K562 (cell line): ENCODE results near the gene ZSCAN32. TPM values are rescaled to one million over a fixed set of nuclear protein-coding genes. Genes with fewer than 3 reads are reported as not detected.
A peak's percentile ranks its signal among the peaks of the same experiment; 100 is the strongest.

Experiments
- CUX1 ChIP-seq: fragments of 200-800 bp; sonication (Bioruptor generic); IDR thresholded peaks from 2 replicates; pipeline ENCODE4 v1.6.1; 2016; ENCODE audit warnings: missing genetic modification characterization, missing compliant biosample characterization
- DLX4 ChIP-seq: fragments of 250-450 bp; sonication (Bioruptor Pico); IDR thresholded peaks from 2 replicates; pipeline ENCODE4 v1.6.1; 2021; ENCODE audit warnings: mild to moderate bottlenecking
- EGR1 ChIP-seq: fragments of 450-650 bp; conservative IDR thresholded peaks from 2 replicates; pipeline ENCODE4 v1.6.1; 2017; ENCODE audit warnings: mild to moderate bottlenecking
- EZH2 ChIP-seq: IDR thresholded peaks from 2 replicates; pipeline ENCODE4 v1.6.1; 2012; ENCODE audit warnings: low read depth, mild to moderate bottlenecking, inconsistent platforms, low read length, borderline replicate concordance
- KLF6 ChIP-seq: fragments of 250-450 bp; sonication (Bioruptor Pico); IDR thresholded peaks from 2 replicates; pipeline ENCODE4 v1.4.0; 2020; ENCODE audit warnings: mild to moderate bottlenecking, moderate library complexity, borderline replicate concordance
- MTA1 ChIP-seq: fragments of 450-650 bp; IDR thresholded peaks from 2 replicates; pipeline ENCODE4 v1.6.1; 2017; ENCODE audit warnings: borderline replicate concordance
- NCOA1 ChIP-seq: fragments of 450-650 bp; IDR thresholded peaks from 2 replicates; pipeline ENCODE4 v1.6.1; 2016; ENCODE audit warnings: low read depth
- NR4A1 ChIP-seq, 2 experiments: fragments of 250-450 bp in 1 of 2; fragments of 450-650 bp in 1 of 2; sonication (Bioruptor Pico) in 1 of 2; IDR thresholded peaks; 2 replicates each; pipeline versions ENCODE4 v1.4.0 to v1.6.1; 2016 to 2020; ENCODE audit warnings: mild to moderate bottlenecking in 2 of 2, missing compliant biosample characterization in 1 of 2, missing genetic modification characterization in 1 of 2, moderate library complexity in 1 of 2
- POLR2AphosphoS5 ChIP-seq: IDR thresholded peaks from 2 replicates; pipeline ENCODE4 v1.6.1; 2011; ENCODE audit warnings: mild to moderate bottlenecking, low read depth, low read length, moderate library complexity; ENCODE audit not compliant: control insufficient read depth, insufficient read depth
- ZC3H8 ChIP-seq: fragments of 450-650 bp; IDR thresholded peaks from 2 replicates; pipeline ENCODE4 v1.6.1; 2017
- ZKSCAN8 ChIP-seq: fragments of 200-800 bp; sonication (Bioruptor generic); IDR thresholded peaks from 2 replicates; pipeline ENCODE4 v1.6.1; 2016; ENCODE audit warnings: missing genetic modification characterization, missing compliant biosample characterization
- polyA plus RNA-seq, 8 experiments: library from polyadenylated mRNA; depleted of rRNA in 4 of 8; stranded (reverse) in 5 of 8; unstranded in 3 of 8; fragments of >200 nt; fragmentation: Nextera tagmentation in 2 of 8; fragmentation: Illumina TruSeq in 1 of 8; extraction: Ambion mirVana in 2 of 8; extraction: Trizol in 1 of 8; gene quantifications; 2 replicates each; pipeline versions ENCODE4 v1.2.1 to v1.2.3, GENCODE V29; 2011 to 2014; ENCODE audit warnings: inconsistent platforms in 1 of 8, missing spikeins in 1 of 8
- total RNA-seq, 7 experiments: library from RNA; depleted of rRNA in 6 of 7; stranded (reverse); fragments of >200 nt in 6 of 7; fragmentation: Illumina TruSeq in 2 of 7; extraction: Trizol in 2 of 7; gene quantifications; 2 replicates each; pipeline versions ENCODE4 v1.2.1 to v1.2.3, GENCODE V29; 2011 to 2021; ENCODE audit warnings: low replicate concordance in 1 of 7
- TF ChIP-seq, protein P1 (sequence below): sonication (generic); formaldehyde crosslinking; IDR thresholded peaks from 2 replicates; pipeline ENCODE4 v1.5.0; 2020; ENCODE audit warnings: missing genetic modification reagents
- TF ChIP-seq, protein P2 (sequence below): IDR thresholded peaks from 3 replicates; pipeline ENCODE4 v1.6.1; 2011; ENCODE audit warnings: borderline replicate concordance, mild to moderate bottlenecking; ENCODE audit not compliant: insufficient read length, insufficient read depth
- TF ChIP-seq, protein P3 (sequence below): sonication (generic); formaldehyde crosslinking; IDR thresholded peaks from 2 replicates; pipeline ENCODE4 v1.8.0; 2023; ENCODE audit warnings: mild to moderate bottlenecking, missing genetic modification reagents

ZSCAN32 gene
- total and polyA plus RNA-seq, 9 of the 15 experiments (the other 6 are each of a cell fraction or from before 2014, with no cell fraction given): 16.0 to 29.4 (median 19.2) TPM

DNA sequence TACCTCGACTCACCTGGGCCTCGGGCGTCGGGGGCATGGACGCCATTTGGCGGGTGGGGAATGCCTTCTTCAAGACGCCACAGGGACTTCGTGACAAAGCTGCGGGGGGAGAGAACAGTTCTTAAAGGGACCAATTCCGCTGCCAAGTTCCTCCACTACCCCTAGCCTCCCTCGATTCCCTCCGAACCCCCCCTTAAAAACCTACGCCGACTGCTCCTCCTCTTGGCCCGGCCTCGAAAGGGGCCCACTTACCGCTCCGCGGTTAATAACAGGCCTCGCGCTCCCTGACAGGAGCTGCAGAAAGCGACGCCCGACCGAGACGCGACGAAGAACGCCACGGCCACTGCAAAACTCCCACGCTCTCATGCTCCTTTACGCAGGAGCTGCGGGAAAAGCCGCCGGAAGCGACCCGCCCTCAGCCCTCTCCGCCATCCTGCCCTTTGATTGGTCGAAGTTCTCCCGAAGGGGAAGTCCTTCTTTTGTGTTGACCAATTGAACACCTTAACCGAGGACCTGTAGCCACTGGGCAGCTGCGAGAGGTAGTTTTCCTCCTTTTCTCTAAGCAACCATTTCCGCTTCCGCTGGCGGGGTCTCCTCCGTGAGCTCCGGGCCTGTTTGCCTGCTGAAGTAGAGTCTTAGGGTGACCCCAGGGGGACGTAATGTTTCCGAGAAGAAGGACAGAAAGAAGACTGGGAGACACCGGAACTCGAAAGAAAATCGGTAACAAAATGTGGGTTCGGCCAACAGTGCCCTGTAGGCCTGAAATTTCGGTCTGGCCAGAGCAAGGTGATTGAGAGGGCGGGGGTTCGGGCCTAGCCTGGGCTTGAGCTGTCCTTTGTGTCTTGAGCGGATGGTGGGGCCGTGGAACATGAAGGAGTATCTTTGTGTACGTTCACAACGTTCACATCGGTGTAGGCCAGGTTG, 42.6 kb upstream of the ZSCAN32 start, which contains the start of the genes NAA60 and ZNF597 (continued):
- TF ChIP-seq, protein P1, sequence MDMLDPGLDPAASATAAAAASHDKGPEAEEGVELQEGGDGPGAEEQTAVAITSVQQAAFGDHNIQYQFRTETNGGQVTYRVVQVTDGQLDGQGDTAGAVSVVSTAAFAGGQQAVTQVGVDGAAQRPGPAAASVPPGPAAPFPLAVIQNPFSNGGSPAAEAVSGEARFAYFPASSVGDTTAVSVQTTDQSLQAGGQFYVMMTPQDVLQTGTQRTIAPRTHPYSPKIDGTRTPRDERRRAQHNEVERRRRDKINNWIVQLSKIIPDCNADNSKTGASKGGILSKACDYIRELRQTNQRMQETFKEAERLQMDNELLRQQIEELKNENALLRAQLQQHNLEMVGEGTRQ (CRISPR knock-in tag): no peak
- no peak for TF ChIP-seq MTA1
- TF ChIP-seq NR4A1 (CRISPR knock-in tag; IDR thresholded peaks at IDR 0.05): no peak
- no peak for TF ChIP-seq NR4A1 (tag; IDR thresholded peaks at IDR 0.05)
- no peak for TF ChIP-seq KLF6 (CRISPR knock-in tag)
- TF ChIP-seq CUX1: no peak
- TF ChIP-seq DLX4: no peak
- TF ChIP-seq NCOA1: peak; percentile 24; the same call in 1 of the 2 replicates
- TF ChIP-seq, protein P2, sequence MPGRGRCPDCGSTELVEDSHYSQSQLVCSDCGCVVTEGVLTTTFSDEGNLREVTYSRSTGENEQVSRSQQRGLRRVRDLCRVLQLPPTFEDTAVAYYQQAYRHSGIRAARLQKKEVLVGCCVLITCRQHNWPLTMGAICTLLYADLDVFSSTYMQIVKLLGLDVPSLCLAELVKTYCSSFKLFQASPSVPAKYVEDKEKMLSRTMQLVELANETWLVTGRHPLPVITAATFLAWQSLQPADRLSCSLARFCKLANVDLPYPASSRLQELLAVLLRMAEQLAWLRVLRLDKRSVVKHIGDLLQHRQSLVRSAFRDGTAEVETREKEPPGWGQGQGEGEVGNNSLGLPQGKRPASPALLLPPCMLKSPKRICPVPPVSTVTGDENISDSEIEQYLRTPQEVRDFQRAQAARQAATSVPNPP: no peak
- no peak for TF ChIP-seq ZC3H8
- TF ChIP-seq ZKSCAN8 (CRISPR knock-in tag): no peak
- TF ChIP-seq POLR2AphosphoS5: no peak
- TF ChIP-seq, protein P3, sequence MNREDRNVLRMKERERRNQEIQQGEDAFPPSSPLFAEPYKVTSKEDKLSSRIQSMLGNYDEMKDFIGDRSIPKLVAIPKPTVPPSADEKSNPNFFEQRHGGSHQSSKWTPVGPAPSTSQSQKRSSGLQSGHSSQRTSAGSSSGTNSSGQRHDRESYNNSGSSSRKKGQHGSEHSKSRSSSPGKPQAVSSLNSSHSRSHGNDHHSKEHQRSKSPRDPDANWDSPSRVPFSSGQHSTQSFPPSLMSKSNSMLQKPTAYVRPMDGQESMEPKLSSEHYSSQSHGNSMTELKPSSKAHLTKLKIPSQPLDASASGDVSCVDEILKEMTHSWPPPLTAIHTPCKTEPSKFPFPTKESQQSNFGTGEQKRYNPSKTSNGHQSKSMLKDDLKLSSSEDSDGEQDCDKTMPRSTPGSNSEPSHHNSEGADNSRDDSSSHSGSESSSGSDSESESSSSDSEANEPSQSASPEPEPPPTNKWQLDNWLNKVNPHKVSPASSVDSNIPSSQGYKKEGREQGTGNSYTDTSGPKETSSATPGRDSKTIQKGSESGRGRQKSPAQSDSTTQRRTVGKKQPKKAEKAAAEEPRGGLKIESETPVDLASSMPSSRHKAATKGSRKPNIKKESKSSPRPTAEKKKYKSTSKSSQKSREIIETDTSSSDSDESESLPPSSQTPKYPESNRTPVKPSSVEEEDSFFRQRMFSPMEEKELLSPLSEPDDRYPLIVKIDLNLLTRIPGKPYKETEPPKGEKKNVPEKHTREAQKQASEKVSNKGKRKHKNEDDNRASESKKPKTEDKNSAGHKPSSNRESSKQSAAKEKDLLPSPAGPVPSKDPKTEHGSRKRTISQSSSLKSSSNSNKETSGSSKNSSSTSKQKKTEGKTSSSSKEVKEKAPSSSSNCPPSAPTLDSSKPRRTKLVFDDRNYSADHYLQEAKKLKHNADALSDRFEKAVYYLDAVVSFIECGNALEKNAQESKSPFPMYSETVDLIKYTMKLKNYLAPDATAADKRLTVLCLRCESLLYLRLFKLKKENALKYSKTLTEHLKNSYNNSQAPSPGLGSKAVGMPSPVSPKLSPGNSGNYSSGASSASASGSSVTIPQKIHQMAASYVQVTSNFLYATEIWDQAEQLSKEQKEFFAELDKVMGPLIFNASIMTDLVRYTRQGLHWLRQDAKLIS: no peak
- no peak for TF ChIP-seq EZH2
- TF ChIP-seq EGR1: peak; percentile 65
